HL-60 (cell line): Measurements from ENCODE around the gene PACSIN1.
"Not testable (repeated sequence)": the region's sequence is repeated elsewhere in the genome, so short reads cannot be mapped to it uniquely, and the experiment has no call there.

Experiments used
- DNase-seq, 2 experiments: peaks; one replicate each; pipeline ENCODE4 v3.0.0-alpha.2; 2010 to 2020; ENCODE audit warnings: low read depth in 1 of 2, low spot score in 1 of 2
- H3K27ac ChIP-seq: fragments of 250-450 bp; sonication (Bioruptor Pico); replicated peaks from 2 replicates; pipeline ENCODE4 v1.5.1; 2020; ENCODE audit warnings: mild to moderate bottlenecking, moderate library complexity
- H3K27me3 ChIP-seq: fragments of 250-450 bp; sonication (Bioruptor Pico); 2 replicates; pipeline ENCODE4 v1.5.1; 2021; ENCODE audit warnings: mild to moderate bottlenecking, moderate library complexity; ENCODE audit not compliant: insufficient read depth, poor library complexity, severe bottlenecking
- H3K4me3 ChIP-seq: replicated peaks from 2 replicates; pipeline ENCODE4 v1.5.1; 2011; ENCODE audit warnings: mild to moderate bottlenecking, control low read depth, low read length; ENCODE audit not compliant: insufficient read depth
- CTCF ChIP-seq: IDR thresholded peaks from one replicate; pipeline ENCODE4 v1.5.1; 2011; ENCODE audit warnings: low read length, control low read depth, inconsistent platforms; ENCODE audit not compliant: insufficient read depth
- GABPA ChIP-seq: IDR thresholded peaks from 2 replicates; pipeline ENCODE4 v1.6.1; 2012; ENCODE audit warnings: low read depth
- POLR2AphosphoS5 ChIP-seq: IDR thresholded peaks from 2 replicates; pipeline ENCODE4 v1.6.1; 2012; ENCODE audit warnings: low read depth
- REST ChIP-seq: IDR thresholded peaks from 2 replicates; pipeline ENCODE4 v1.6.1; 2012; ENCODE audit warnings: low read depth; ENCODE audit not compliant: insufficient replicate concordance
- SPI1 ChIP-seq: IDR thresholded peaks from 2 replicates; pipeline ENCODE4 v1.6.1; 2012; ENCODE audit warnings: low read depth, mild to moderate bottlenecking, borderline replicate concordance

PACSIN1 gene

GRCh38 chr6:34486106-34486740, 20.3 kb downstream of the PACSIN1 start:
- no peak overlapping the region for H3K4me3 ChIP-seq
- H3K27ac ChIP-seq, result no peak overlapping the region
- no peak for DNase-seq
- no peak for TF ChIP-seq CTCF
- TF ChIP-seq POLR2AphosphoS5, result no peak
- TF ChIP-seq REST, result no peak
- no peak for TF ChIP-seq SPI1
- no peak for TF ChIP-seq GABPA
- no peaks in the 10 kb centered on the region for H3K27me3 ChIP-seq

GRCh38 chr6:34486886-34487285, 21.0 kb downstream of the PACSIN1 start:
- not testable (repeated sequence) for DNase-seq, H3K4me3 ChIP-seq, H3K27me3 ChIP-seq, H3K27ac ChIP-seq

- Histone ChIP-seq H3K27me3 (no peaks in the 10 kb centered on the region), H3K4me3 (no peak overlapping the region), H3K27ac (no peak overlapping the region)
- TF ChIP-seq CTCF (no peak), REST (no peak), GABPA (no peak), POLR2AphosphoS5 (no peak), SPI1 (no peak)
- no peak for DNase-seq
Measured at GRCh38 chr6:34487536-34487935, 21.7 kb downstream of the PACSIN1 start.

GRCh38 chr6:34489207-34489805, 23.4 kb downstream of the PACSIN1 start:
- TF ChIP-seq POLR2AphosphoS5 (no peak), GABPA (no peak), CTCF (no peak), REST (no peak), SPI1 (no peak)
- no peaks in the 10 kb centered on the region for H3K27me3 ChIP-seq
- H3K27ac ChIP-seq, result no peak overlapping the region
- no peak overlapping the region for H3K4me3 ChIP-seq
- DNase-seq, result no peak
